Body of pancreas (tissue), 4 donors: ENCODE measurements around the gene PCDHGB3.

Source experiments
- CTCF ChIP-seq, 7 experiments: fragments of 450-650 bp in 4 of 7; fragments of 200-600 bp in 3 of 7; sonication (generic) in 3 of 7; IDR thresholded peaks; one replicate each; pipeline ENCODE4 v1.5.1; 2016 to 2019; ENCODE audit warnings: antibody characterized with exemption in 7 of 7
- POLR2A ChIP-seq, 3 donors: fragments of 450-650 bp; IDR thresholded peaks; one replicate each; pipeline ENCODE4 v1.6.1; 2016; ENCODE audit warnings: antibody characterized with exemption in 3 of 3, mild to moderate bottlenecking in 2 of 3

- TF ChIP-seq CTCF (IDR thresholded peaks at IDR 0.05) (peak in 3 of 7 experiments; percentile 7 to 16 (median 16)), POLR2A (IDR thresholded peaks at IDR 0.05) (no peak)
These were observed 12.6 kb downstream of the PCDHGB3 start, which contains the start of gene PCDHGA7 for GRCh38 chr5:141382469-141383294.
